Keratinocyte (primary cell): ENCODE measurements around the gene TMEM150B. TPM values are rescaled to one million over a fixed set of nuclear protein-coding genes. Genes with fewer than 3 reads are reported as not detected.

Experiments used
- DNase-seq: peaks from one replicate; pipeline ENCODE4 v3.0.0-alpha.2; 2011; ENCODE audit warnings: low read depth, missing footprints, low spot score
- FAIRE-seq: peaks from 2 replicates; lab custom pipeline; 2011; peaks lifted over from hg19 to GRCh38; lab: Jason Lieb, UNC
- H2AFZ ChIP-seq: 2 replicates; pipeline ENCODE4 v1.6.0; 2012; ENCODE audit warnings: low read length, control low read depth, inconsistent platforms; ENCODE audit not compliant: control insufficient read depth
- H3K27ac ChIP-seq: 2 replicates; pipeline ENCODE4 v1.5.1; 2011; ENCODE audit warnings: low read length; ENCODE audit not compliant: control insufficient read depth, insufficient read depth
- H3K27me3 ChIP-seq: 3 replicates; pipeline ENCODE4 v1.6.0; 2011; ENCODE audit warnings: low read length; ENCODE audit not compliant: control insufficient read depth, insufficient read depth; ENCODE audit errors: extremely low read depth
- H3K36me3 ChIP-seq, 2 experiments: 2 replicates in 1 of 2; 3 replicates in 1 of 2; pipeline ENCODE4 v1.5.1; 2011; ENCODE audit warnings: low read length in 2 of 2, mild to moderate bottlenecking in 1 of 2; ENCODE audit not compliant: control insufficient read depth in 2 of 2, insufficient read depth in 2 of 2; ENCODE audit errors: extremely low read depth in 1 of 2
- H3K4me1 ChIP-seq: 3 replicates; pipeline ENCODE4 v1.5.1; 2011; ENCODE audit warnings: low read length; ENCODE audit not compliant: control insufficient read depth, insufficient read depth; ENCODE audit errors: extremely low read depth
- H3K4me2 ChIP-seq: 3 replicates; pipeline ENCODE4 v1.6.0; 2011; ENCODE audit warnings: low read depth, low read length; ENCODE audit not compliant: control insufficient read depth, insufficient read depth; ENCODE audit errors: extremely low read depth
- H3K4me3 ChIP-seq, 3 experiments: fragments of 200-600 bp in 1 of 3; sonication (generic) in 1 of 3; 2 replicates in 2 of 3; 3 replicates in 1 of 3; pipeline ENCODE4 v1.5.1; 2011 to 2016; ENCODE audit warnings: low read length in 3 of 3, mild to moderate bottlenecking in 3 of 3, control low read depth in 2 of 3, inconsistent platforms in 1 of 3, low read depth in 1 of 3, mixed read lengths in 1 of 3, mixed run types in 1 of 3, moderate library complexity in 1 of 3; ENCODE audit not compliant: control insufficient read depth in 2 of 3, insufficient read depth in 2 of 3; ENCODE audit errors: extremely low read depth in 1 of 3
- H3K79me2 ChIP-seq: 2 replicates; pipeline ENCODE4 v1.6.0; 2012; ENCODE audit warnings: low read length; ENCODE audit not compliant: control insufficient read depth, insufficient read depth
- H3K9ac ChIP-seq: 3 replicates; pipeline ENCODE4 v1.6.0; 2011; ENCODE audit warnings: low read length; ENCODE audit not compliant: control insufficient read depth, insufficient read depth; ENCODE audit errors: extremely low read depth
- H3K9me1 ChIP-seq: 3 replicates; pipeline ENCODE4 v1.6.0; 2011; ENCODE audit warnings: low read length; ENCODE audit not compliant: control insufficient read depth, insufficient read depth; ENCODE audit errors: extremely low read depth
- H3K9me3 ChIP-seq: 2 replicates; pipeline ENCODE4 v1.5.1; 2012; ENCODE audit warnings: low read depth, low read length; ENCODE audit not compliant: control insufficient read depth
- H4K20me1 ChIP-seq: 3 replicates; pipeline ENCODE4 v1.6.0; 2011; ENCODE audit warnings: low read length; ENCODE audit not compliant: control insufficient read depth, insufficient read depth; ENCODE audit errors: extremely low read depth
- EZH2 ChIP-seq: IDR thresholded peaks from one replicate; pipeline ENCODE4 v1.6.1; 2012; ENCODE audit warnings: inconsistent platforms, mild to moderate bottlenecking, low read length, moderate library complexity
- dilution Hi-C: fragments of 300-500 bp; cut with MboI; formaldehyde crosslinking; loops from one replicate; pipeline ENCODE4 v1.7.0; 2020; ENCODE audit warnings: low sequenced_read_pairs; ENCODE audit not compliant: extremely low pct_ligation_motif_present
- polyA plus RNA-seq, 5 experiments: library from polyadenylated mRNA; depleted of rRNA in 3 of 5; stranded (reverse) in 3 of 5; stranded (forward) in 1 of 5; unstranded in 1 of 5; fragments of >200 nt; gene quantifications; 1 replicate in 1 of 5; 2 replicates in 3 of 5; 3 replicates in 1 of 5; pipeline versions ENCODE4 v1.2.1 to v1.2.3, GENCODE V29; 2011 to 2012; ENCODE audit warnings: missing spikeins in 2 of 5, low read depth in 1 of 5, low replicate concordance in 1 of 5
- TF ChIP-seq, protein P1 (sequence below), 3 experiments: IDR thresholded peaks in 1 of 3; conservative IDR thresholded peaks in 1 of 3; optimal IDR thresholded peaks in 1 of 3; 2 replicates in 2 of 3; 3 replicates in 1 of 3; pipeline versions ENCODE3 to v1.5.1; 2011; ENCODE audit warnings: low read length in 3 of 3, mild to moderate bottlenecking in 3 of 3, moderate library complexity in 2 of 3, control low read depth in 1 of 3, inconsistent platforms in 1 of 3; ENCODE audit not compliant: insufficient read depth in 2 of 3; ENCODE audit errors: extremely low read depth in 1 of 3

TMEM150B gene
- polyA plus RNA-seq, 1 donor (not counting 4 experiments of a cell fraction or from before 2014, with no cell fraction given) = not detected

- Histone ChIP-seq H3K4me1 (peaks cover 9% of the 10 kb centered on the region), H3K9me3 (no peaks in the 10 kb centered on the region), H3K9ac (no peak overlapping the region), H3K79me2 (no peaks in the 10 kb centered on the region), H3K36me3 (peaks cover 0 to 4% of the 10 kb centered on the region in 2 experiments), H3K27me3 (peaks cover 29% of the 10 kb centered on the region), H3K27ac (no peak overlapping the region), H3K4me2 (no peak overlapping the region), H3K9me1 (no peaks in the 10 kb centered on the region), H3K4me3 (no peak overlapping the region), H2AFZ (no peak overlapping the region), H4K20me1 (no peaks in the 10 kb centered on the region)
- no peak for TF ChIP-seq EZH2
- TF ChIP-seq, protein P1, sequence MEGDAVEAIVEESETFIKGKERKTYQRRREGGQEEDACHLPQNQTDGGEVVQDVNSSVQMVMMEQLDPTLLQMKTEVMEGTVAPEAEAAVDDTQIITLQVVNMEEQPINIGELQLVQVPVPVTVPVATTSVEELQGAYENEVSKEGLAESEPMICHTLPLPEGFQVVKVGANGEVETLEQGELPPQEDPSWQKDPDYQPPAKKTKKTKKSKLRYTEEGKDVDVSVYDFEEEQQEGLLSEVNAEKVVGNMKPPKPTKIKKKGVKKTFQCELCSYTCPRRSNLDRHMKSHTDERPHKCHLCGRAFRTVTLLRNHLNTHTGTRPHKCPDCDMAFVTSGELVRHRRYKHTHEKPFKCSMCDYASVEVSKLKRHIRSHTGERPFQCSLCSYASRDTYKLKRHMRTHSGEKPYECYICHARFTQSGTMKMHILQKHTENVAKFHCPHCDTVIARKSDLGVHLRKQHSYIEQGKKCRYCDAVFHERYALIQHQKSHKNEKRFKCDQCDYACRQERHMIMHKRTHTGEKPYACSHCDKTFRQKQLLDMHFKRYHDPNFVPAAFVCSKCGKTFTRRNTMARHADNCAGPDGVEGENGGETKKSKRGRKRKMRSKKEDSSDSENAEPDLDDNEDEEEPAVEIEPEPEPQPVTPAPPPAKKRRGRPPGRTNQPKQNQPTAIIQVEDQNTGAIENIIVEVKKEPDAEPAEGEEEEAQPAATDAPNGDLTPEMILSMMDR (optimal IDR thresholded peaks at IDR 0.05 in 1 of 3, IDR thresholded peaks at IDR 0.05 in 1 of 3, conservative IDR thresholded peaks at IDR 0.05 in 1 of 3; ENCODE audit: extremely low read depth in 1 of 3, insufficient read depth in 2 of 3, low read length in 3 of 3) = no peak
- DNase-seq (no peak), FAIRE-seq (no peak)
- dilution Hi-C loops = no loop called here
Measured at GRCh38 chr19:55352549-55353145, 27.5 kb upstream of the TMEM150B start.

- dilution Hi-C loops = no loop called here
- Histone ChIP-seq H3K9ac (no peak overlapping the region), H3K27ac (no peak overlapping the region), H3K9me1 (no peaks in the 10 kb centered on the region), H3K4me2 (no peak overlapping the region), H3K79me2 (no peaks in the 10 kb centered on the region), H4K20me1 (no peaks in the 10 kb centered on the region), H3K36me3 (peaks cover 0 to 4% of the 10 kb centered on the region in 2 experiments), H3K4me1 (peaks cover 9% of the 10 kb centered on the region), H3K9me3 (no peaks in the 10 kb centered on the region), H2AFZ (no peak overlapping the region), H3K27me3 (peaks cover 25% of the 10 kb centered on the region), H3K4me3 (no peak overlapping the region)
- TF ChIP-seq, protein P1 (optimal IDR thresholded peaks at IDR 0.05 in 1 of 3, IDR thresholded peaks at IDR 0.05 in 1 of 3, conservative IDR thresholded peaks at IDR 0.05 in 1 of 3; ENCODE audit: extremely low read depth in 1 of 3, insufficient read depth in 2 of 3, low read length in 3 of 3) = no peak
- no peak for TF ChIP-seq EZH2
- no peak for FAIRE-seq
- DNase-seq = no peak
Measured at GRCh38 chr19:55352040-55352439, 26.9 kb upstream of the TMEM150B start.
